ENCODE results near the gene FMOD. TPM values are rescaled to one million over a fixed set of nuclear protein-coding genes. Genes with fewer than 3 reads are reported as not detected.
"Not testable (repeated sequence)": the region's sequence is repeated elsewhere in the genome, so short reads cannot be mapped to it uniquely, and the experiment has no call there.

FMOD gene
- total RNA-seq, 1 donor from 2014 or later = 2.5 TPM

DNA sequence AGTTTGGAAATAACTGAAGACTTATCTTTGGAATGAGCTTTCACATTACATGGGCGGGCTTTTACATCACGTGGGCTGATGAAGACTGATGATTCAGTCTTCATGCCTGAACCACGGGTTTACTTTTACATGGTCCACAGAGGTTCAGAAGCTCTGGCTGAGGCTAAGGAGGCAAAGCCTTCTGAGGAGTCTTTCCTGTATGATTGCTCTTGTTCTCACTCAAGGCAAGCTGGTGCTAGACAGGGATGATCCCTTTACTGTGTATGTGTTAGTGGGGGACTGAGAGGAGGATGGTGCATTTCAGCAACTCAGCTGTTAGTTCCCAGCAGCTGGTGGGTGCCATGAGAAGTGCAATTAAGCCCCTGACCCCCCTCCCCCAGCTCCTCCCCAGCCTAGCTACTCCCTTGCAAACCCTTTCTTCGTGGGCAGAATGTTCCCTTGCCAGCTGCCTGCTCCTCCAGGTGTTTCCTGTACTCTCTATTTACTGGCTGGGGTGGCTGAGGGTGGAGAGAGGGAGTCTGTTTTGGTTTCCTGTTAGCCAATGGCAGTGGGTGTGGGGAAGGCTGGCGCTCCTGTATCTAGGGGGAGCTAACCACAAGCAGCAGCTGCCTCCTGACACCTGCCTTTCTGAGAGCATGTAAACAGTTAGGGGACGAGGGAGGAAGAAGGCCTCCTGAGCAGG is 30.2 kb downstream of the FMOD start:
- no peak overlapping the region for H3K4me3 Mint-ChIP-seq (ENCODE audit: low read depth)
- H3K27me3 Mint-ChIP-seq = no peaks in the 10 kb centered on the region
- peaks cover 66% of the 10 kb centered on the region for H3K4me1 Mint-ChIP-seq (ENCODE audit: low read depth)
- DNase-seq (ENCODE audit: low spot score, unreplicated experiment) = no peak
- H3K36me3 Mint-ChIP-seq (ENCODE audit: insufficient read depth) = no peaks in the 10 kb centered on the region
- H3K9me3 Mint-ChIP-seq (ENCODE audit: low read depth) = no peaks in the 10 kb centered on the region
- H3K27ac Mint-ChIP-seq = peak overlapping the region; percentile 91
- TF ChIP-seq, protein P1, sequence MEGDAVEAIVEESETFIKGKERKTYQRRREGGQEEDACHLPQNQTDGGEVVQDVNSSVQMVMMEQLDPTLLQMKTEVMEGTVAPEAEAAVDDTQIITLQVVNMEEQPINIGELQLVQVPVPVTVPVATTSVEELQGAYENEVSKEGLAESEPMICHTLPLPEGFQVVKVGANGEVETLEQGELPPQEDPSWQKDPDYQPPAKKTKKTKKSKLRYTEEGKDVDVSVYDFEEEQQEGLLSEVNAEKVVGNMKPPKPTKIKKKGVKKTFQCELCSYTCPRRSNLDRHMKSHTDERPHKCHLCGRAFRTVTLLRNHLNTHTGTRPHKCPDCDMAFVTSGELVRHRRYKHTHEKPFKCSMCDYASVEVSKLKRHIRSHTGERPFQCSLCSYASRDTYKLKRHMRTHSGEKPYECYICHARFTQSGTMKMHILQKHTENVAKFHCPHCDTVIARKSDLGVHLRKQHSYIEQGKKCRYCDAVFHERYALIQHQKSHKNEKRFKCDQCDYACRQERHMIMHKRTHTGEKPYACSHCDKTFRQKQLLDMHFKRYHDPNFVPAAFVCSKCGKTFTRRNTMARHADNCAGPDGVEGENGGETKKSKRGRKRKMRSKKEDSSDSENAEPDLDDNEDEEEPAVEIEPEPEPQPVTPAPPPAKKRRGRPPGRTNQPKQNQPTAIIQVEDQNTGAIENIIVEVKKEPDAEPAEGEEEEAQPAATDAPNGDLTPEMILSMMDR (IDR thresholded peaks at IDR 0.05; ENCODE audit: unreplicated experiment) = no peak

DNA sequence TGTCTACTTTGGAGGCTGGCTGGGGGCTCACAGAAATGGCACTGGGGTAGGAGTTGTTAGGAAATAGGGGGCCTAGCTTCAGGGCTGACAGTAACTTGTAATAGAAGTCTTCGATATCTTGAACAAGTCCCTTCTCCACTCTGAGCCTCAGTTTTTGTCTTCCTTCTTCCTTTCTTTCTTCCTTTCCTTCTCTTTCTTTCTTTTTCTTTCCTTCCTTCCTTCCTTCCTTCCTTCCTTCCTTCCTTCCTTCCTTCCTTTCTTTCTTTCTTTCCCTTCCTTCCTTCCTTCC is 32.7 kb downstream of the FMOD start:
- H3K4me1 Mint-ChIP-seq (ENCODE audit: low read depth) = peaks cover 47% of the 10 kb centered on the region
- TF ChIP-seq, protein P1 (IDR thresholded peaks at IDR 0.05; ENCODE audit: unreplicated experiment) = no peak
- H3K36me3 Mint-ChIP-seq (ENCODE audit: insufficient read depth) = peaks cover 7% of the 10 kb centered on the region
- H3K27ac Mint-ChIP-seq = no peak overlapping the region
- no peaks in the 10 kb centered on the region for H3K9me3 Mint-ChIP-seq (ENCODE audit: low read depth)
- no peak overlapping the region for H3K4me3 Mint-ChIP-seq (ENCODE audit: low read depth)
- DNase-seq (ENCODE audit: low spot score, unreplicated experiment) = no peak
- H3K27me3 Mint-ChIP-seq = no peaks in the 10 kb centered on the region

DNA sequence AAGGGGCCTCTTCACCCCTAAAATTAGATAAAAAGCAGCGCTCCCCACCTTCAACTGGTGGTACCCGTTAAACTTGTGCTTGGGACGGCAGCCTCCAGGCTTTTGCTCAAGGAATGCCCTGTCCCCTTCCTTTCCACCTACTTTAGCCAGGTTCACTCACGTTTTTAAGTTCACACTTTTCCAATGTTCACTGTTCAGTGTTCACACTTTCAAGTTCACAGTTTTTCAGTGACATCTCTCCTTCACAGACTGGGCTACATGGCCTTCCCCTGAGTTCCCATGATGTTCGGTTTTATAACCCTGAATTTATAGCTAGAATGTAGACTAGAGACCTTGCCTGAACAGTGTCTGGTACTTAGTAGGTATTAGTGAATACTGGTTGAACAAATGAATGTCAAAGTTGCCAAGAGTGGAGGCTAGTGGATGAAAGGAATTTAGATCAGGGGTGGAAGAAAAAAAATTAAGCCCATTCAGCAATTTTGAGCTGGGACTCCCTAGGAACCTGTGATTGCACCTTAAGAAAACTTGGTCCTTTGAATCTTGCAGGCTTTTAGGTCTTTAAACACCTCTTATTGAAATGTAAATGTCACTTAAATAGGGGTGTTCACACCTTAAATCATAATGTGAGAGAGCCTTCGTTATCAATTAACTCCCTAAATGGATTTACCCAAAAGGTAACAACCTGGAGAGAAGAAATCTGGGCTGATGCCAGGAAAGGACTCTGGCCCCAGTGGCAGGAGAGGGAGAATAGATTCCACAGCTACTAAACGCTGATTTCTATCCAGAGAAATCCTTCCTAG is 33.3 kb downstream of the FMOD start:
- Mint-ChIP-seq H3K27me3 (no peaks in the 10 kb centered on the region), H3K27ac (peak overlapping the region; percentile 1), H3K36me3 (ENCODE audit: insufficient read depth) (peaks cover 7% of the 10 kb centered on the region), H3K4me1 (ENCODE audit: low read depth) (peaks cover 41% of the 10 kb centered on the region), H3K9me3 (ENCODE audit: low read depth) (no peaks in the 10 kb centered on the region), H3K4me3 (ENCODE audit: low read depth) (no peak overlapping the region)
- TF ChIP-seq, protein P1 (IDR thresholded peaks at IDR 0.05; ENCODE audit: unreplicated experiment) = no peak
- no peak for DNase-seq (ENCODE audit: low spot score, unreplicated experiment)

DNA sequence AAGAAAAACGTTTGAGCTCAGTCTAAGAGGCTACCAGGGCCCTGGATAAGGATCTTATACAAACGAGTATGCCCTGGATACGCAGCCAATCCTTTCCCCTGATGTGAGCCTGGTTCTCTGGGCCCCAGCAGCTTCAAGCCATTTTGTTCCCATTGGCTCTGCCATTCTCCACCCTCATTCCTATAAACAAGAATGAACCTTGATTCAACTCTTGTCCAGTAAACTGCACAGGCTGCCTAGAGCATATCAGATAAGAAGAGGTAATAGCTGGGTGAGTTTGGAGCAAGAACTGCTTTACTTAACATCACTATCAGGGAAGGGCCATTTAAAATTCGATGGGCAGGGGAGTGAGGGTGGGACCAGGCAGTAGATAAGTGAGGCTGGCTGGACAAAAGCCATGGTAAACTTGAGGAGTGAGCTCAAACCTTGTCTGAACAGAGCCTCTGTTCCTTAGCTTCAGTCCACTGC is 34.3 kb downstream of the FMOD start:
- TF ChIP-seq, protein P1 (IDR thresholded peaks at IDR 0.05; ENCODE audit: unreplicated experiment) = no peak
- Mint-ChIP-seq H3K4me1 (ENCODE audit: low read depth) (peaks cover 32% of the 10 kb centered on the region), H3K9me3 (ENCODE audit: low read depth) (no peaks in the 10 kb centered on the region), H3K27me3 (no peaks in the 10 kb centered on the region), H3K36me3 (ENCODE audit: insufficient read depth) (peaks cover 7% of the 10 kb centered on the region), H3K27ac (peak overlapping the region; percentile 95), H3K4me3 (ENCODE audit: low read depth) (no peak overlapping the region)
- DNase-seq (ENCODE audit: low spot score, unreplicated experiment) = no peak

DNA sequence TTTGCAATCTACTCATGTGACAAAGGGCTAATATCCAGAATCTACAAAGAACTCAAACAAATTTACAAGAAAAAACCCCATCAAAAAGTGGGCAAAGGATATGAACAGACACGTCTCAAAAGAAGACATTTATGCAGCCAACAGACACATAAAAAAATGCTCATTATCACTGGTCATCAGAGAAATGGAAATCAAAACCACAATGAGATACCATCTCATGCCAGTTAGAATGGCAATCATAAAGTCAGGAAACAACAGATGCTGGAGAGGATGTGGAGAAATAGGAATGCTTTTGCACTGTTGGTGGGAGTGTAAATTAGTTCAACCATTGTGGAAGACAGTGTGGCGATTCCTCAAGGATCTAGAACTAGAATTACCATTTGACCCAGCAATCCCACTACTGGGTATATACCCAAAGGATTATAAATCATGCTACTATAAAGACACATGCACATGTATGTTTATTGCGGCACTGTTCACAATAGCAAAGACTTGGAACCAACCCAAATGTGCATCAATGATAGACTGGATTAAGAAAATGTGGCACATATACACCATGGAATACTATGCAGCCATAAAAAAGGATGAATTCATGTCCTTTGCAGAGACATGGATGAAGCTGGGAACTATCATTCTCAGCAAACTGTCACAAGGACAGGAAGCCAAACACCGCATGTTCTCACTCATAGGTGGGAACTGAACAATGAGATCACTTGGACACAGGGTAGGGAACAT is 36.7 kb downstream of the FMOD start:
- H3K4me3 Mint-ChIP-seq (ENCODE audit: low read depth); H3K27me3 Mint-ChIP-seq; H3K9me3 Mint-ChIP-seq (ENCODE audit: low read depth); DNase-seq (ENCODE audit: low spot score, unreplicated experiment): not testable (repeated sequence)
- Mint-ChIP-seq H3K4me1 (ENCODE audit: low read depth) (peaks cover 26% of the 10 kb centered on the region), H3K36me3 (ENCODE audit: insufficient read depth) (peaks cover 13% of the 10 kb centered on the region), H3K27ac (peak overlapping the region; percentile 51)

All from progenitor cell of endocrine pancreas (in vitro differentiated cells).